NCI-H69 (cell line): ENCODE results near the gene KAT5.
"Not testable (repeated sequence)": the region's sequence is repeated elsewhere in the genome, so short reads cannot be mapped to it uniquely, and the experiment has no call there.

Experiments used
- DNase-seq: peaks from one replicate; lab custom pipeline; 2025; lab: John Stamatoyannopoulos, UW

The KAT5 gene

DNA sequence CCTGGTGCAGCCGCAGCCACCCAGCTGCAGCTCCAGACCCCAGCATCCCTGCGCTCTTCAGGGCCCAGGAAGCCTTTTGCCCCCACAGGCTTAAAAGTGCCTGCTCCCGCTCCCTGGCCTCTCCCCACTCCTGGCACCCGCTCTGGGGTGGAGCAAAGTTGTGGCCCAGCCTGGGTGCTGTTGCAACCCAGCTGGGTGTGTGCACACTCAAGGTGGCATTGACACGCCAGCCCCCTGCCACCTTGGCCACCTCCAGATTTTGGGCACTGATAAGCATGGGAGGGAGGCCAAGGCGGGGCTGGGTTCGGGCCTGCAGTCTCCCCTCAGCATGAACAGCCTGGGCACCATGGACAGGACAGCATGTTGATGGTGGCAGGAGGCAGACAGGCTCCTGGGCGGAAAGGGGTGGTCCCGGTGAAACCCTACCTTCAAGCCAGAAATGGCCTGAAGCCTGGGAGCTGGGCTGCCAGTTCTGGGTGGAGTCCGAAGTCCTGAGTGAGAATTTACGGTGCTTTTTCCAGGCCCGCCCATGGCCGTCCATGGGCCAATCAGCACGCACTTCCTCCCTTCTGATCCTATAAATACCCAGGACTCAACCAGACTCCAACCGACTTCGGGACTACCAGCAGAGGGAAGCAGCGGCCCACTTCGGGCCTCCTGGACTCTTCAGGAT, 32.1 kb downstream of the KAT5 start:
- DNase-seq = peak; percentile 64

- DNase-seq = no peak
Observed at GRCh38 chr11:65744699-65745042, 32.6 kb downstream of the KAT5 start.

DNA sequence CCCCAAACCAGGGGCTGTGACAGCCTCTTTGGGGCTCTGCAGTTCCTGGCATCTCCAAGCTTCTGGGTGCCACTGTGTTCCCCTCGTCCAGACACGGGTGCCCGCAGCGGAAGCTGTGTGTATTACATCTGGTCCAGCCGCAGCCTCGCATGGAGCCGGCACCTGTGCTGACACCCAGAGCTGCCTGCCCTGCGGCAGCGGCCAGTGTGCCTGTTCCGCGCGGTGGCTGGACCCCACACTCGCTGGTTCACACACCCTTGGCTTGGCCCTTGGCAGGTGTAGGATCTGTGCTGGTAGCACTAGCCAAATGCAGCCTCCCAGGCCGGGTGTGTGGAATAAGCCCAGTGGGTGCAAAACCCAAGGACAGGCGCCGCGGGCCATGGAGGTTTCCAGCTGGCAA, 33.0 kb downstream of the KAT5 start:
- no peak for DNase-seq

DNA sequence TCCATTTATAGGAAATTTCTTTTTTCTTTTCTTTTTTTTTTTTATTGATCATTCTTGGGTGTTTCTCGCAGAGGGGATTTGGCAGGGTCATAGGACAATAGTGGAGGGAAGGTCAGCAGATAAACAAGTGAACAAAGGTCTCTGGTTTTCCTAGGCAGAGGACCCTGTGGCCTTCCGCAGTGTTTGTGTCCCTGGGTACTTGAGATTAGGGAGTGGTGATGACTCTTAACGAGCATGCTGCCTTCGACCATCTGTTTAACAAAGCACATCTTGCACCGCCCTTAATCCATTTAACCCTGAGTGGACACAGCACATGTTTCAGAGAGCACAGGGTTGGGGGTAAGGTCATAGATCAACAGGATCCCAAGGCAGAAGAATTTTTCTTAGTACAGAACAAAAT, 50.1 kb downstream of the KAT5 start:
- DNase-seq = not testable (repeated sequence)

DNA sequence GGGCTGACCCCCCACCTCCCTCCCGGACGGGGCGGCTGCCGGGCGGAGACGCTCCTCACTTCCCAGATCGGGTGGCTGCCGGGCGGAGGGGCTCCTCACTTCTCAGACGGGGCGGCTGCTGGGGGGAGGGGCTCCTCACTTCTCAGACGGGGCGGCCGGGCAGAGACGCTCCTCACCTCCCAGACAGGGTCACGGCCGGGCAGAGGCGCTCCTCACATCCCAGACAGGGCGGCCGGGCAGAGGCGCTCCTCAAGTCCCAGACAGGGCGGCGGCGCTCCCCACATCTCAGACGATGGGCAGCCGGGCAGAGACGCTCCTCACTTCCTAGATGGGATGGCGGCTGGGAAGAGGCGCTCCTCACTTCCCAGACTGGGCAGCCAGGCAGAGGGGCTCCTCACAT, 50.8 kb downstream of the KAT5 start:
- not testable (repeated sequence) for DNase-seq

DNA sequence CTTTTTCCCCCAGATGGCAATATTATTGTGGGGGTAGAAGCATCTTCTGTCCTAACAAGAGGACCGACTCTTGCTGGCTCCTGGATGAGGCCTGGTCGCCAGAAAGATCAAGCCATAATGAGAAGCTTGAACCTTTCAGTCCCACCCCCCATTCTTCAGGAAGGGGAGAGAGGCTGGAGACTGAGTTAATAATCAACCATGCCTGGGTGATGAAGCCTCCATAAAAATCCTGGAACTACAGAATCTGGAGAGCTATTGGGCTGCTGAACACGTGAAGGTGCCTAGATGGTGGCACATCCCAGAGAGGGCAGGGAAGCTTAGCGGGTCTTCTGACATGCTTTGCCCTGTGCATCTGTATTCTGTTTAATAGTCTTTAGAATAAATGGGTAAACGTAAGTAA, 52.4 kb downstream of the KAT5 start:
- no peak for DNase-seq

DNA sequence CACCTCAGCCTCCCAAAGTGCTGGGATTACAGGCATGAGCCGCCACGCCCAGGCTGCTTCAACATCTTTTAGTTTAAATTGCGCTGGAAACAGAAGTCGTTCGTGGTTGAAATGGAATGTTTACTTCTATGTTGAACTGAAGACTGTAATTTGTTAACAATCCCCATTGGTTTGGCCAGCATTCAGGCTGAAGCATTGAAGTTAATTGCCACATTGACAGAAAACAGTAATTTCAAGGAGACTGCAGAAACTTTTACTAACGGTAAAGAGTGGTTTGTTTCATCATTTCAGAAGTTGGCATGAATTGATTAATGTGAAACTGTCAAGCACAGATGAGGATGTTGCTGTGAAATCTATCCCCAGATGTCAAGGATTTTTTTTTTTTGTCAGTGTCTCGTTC, 54.5 kb downstream of the KAT5 start:
- DNase-seq = peak; percentile 48

DNA sequence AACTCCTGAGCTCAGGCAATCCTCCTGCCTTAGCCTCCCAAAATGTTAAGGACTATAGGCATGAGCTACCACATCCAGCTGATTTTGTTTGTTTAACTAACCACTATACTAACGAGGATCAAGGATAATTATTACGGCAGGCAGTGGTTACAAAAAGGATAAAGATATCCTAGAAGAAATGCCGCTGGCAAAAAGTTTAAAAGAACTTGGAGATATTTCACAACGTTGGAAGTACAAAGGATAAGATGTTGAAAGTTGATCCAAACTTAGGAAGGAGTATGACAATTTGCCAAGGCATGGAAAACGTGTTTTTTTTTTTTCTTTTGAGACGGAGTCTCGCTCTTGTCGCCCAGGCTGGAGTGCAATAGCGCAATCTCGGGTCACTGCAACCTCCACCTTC, 55.4 kb downstream of the KAT5 start:
- no peak for DNase-seq

DNA sequence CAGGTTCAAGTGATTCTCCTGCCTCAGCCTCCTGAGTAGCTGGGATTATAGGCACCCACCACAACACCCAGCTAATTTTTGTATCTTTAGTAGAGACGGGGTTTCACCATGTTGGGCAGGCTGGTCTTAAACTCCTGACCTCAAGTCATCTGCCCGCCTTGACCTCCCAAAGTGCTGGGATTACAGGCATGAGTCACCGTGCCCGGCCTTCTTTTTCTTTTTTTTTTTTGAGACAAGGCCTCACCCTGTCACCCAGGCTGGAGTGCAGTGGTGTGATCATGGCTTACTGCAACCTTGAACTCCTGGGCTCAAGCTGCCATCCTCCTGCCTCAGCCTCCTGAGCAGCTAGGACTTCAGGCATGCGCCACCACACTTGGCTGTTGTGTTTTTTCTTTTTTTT, 55.8 kb downstream of the KAT5 start:
- not testable (repeated sequence) for DNase-seq
